ENCODE results near the gene MAST4.

MAST4 gene

GRCh38 chr5:66886941-66887340, 290.7 kb downstream of the MAST4 start:
- FAIRE-seq = no peak
- DNase-seq (ENCODE audit: extremely low spot score, insufficient read length, low read depth) = no peak

DNA sequence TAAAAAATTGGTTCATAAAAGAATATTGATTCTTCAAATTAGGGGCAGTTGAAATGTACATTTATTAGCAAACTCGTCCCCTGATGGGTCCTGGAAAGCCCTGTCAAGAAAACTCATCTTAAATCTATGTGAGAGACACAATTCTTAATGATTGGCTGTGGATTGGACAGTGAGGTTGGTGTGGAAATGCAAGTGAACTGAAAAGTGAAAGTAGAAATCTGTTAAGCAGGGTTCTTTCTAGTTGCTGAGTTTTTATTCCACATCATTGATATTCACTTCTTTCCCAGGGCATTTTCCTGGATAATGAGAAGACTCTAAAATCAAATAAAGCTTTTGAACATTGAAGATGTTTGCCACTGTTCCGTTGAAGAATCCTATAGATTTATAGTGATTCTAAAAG, 292.4 kb downstream of the MAST4 start:
- FAIRE-seq (no peak), DNase-seq (ENCODE audit: extremely low spot score, insufficient read length, low read depth) (no peak)

DNA sequence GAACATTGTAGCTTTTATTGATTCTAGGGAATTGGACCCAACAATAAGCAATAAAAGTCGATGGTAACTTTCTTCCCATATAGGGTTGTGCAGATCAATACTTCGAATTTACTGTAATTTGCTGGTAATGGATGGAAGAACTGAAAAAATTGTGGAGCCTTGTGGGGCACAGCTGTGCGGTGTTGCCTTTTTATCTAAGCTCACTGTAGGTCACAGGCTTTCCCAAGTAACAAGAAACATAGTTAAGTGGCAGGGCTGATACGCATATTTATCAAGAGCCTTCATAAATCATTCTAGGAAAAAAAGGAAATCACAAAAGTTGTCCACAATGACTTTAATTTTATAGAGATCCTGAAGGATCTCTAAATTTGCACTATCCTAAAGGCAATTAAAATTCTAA, 292.9 kb downstream of the MAST4 start:
- DNase-seq (ENCODE audit: extremely low spot score, insufficient read length, low read depth) (no peak), FAIRE-seq (no peak)

DNA sequence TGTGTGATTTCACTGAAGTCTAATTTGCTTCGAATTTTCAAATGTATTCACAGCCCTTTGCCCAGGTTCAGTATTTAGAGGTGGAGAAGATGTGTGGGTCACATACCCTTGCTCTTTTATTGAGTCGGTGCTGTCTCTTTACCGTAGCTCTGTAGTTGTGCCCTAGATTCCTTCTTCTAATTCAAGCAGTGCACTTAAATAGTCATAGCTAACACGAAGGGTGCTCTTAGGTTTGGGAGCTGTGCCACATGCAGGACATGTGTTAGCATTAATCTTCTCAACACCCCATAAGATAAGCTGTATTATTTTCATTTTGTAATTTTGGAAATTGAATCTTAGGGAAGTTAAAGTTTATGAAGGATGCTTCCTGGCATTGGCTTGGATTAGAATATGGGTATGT, 293.3 kb downstream of the MAST4 start:
- DNase-seq (ENCODE audit: extremely low spot score, insufficient read length, low read depth) (no peak), FAIRE-seq (no peak)

GRCh38 chr5:66891184-66891925, 295.2 kb downstream of the MAST4 start:
- no peak for DNase-seq (ENCODE audit: extremely low spot score, insufficient read length, low read depth)
- no peak for FAIRE-seq

- no peak for DNase-seq (ENCODE audit: extremely low spot score, insufficient read length, low read depth)
- no peak for FAIRE-seq
Measured at GRCh38 chr5:66892716-66893115, 296.5 kb downstream of the MAST4 start.

GRCh38 chr5:66894480-66895240, 298.5 kb downstream of the MAST4 start:
- DNase-seq (ENCODE audit: extremely low spot score, insufficient read length, low read depth) (no peak), FAIRE-seq (no peak)

DNA sequence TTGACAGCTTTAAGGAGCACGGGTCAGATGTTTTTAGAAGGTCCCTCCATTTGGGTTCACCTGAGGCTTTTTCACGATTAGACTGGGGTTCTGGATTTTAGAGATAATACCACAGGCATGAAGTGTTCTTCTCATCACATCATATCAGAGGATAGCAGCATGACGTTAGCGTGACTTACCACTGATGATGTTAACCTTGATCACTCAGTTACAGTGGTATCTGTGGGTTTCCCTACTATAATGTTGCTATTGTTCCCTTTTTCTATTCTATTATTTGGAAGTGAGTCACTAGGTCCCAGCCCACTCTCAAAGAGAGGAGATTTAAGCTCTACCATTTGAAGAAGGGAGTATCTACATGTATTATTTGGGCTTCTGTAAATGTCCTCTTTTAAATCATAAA, 300.0 kb downstream of the MAST4 start:
- DNase-seq (ENCODE audit: extremely low spot score, insufficient read length, low read depth) (no peak), FAIRE-seq (no peak)

DNA sequence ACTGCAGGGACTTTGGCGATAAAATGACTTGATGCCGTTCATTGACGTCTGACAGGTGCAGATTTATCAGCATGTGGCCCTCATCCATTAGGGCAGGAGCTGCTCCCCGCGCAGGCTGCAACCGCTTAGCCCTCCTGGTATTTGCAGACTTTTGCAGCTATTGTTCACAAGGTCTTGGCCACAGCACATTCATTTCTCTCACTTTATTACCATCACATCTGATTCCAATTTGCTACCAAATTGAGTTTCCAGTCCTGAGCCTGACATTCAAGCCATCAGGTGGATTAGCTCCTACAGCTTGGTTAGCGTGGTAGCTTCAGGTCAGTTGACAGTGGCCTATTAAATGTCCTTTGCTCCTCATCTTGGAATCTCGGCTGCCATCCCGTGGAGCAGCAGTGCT, 301.2 kb downstream of the MAST4 start:
- DNase-seq (ENCODE audit: extremely low spot score, insufficient read length, low read depth) = no peak
- FAIRE-seq = no peak

DNA sequence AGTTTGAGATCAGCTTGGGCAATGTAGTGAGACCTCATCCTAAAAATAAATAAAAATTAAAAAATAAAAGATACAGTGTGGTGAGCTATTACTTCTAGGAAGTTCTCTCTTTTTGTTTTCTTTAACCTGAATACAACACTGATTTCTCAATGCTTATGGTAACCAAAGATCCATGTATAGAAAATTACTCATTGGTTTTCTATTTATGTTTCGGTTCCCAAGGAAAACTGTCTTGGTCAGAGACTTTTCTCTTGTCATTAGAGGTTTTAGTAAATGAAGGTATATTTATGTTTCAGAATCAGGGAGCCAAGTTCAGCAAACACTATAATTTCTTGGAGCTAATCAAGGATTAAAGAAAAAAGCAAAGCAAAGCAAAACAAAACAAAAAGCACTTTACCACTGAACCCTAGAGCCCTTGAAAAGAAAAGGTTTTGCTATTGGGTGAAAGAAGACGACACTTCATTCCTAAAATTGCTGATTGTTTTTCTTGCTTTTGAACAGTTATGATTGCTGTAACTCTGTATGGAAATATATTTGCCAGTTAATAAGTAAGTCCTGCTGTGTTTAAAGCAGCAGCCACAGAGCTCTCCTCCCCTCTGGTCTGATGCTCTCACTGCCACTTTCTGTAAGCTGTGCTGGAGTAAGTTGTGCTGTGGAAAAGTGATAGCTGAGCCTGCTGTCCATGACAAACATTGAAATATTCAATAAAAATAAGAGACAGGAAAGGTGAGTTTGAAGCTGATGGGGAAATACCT, 302.2 kb downstream of the MAST4 start:
- no peak for FAIRE-seq
- no peak for DNase-seq (ENCODE audit: extremely low spot score, insufficient read length, low read depth)

- DNase-seq (ENCODE audit: extremely low spot score, insufficient read length, low read depth) (no peak), FAIRE-seq (no peak)
Measured at GRCh38 chr5:66903218-66903617, 307.0 kb downstream of the MAST4 start.

DNA sequence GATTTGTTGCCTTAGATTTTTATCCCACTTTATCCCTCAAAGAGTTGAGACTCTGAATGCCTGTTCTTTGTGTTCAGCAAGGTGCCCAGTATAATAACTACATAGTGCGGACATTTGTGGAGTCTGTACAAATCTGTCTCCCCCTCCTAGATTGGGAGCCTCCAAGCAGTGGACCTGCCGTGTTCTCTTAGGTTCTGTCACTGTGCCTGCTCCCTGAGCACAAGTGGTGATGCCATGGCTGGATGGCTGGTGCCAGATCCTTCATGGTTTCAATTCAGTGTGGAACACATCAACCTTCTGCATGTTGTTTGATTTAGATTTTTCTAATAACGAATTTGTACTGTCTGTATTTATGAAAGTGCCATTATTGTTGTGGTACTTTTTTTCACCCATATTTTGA, 307.5 kb downstream of the MAST4 start:
- FAIRE-seq (no peak), DNase-seq (ENCODE audit: extremely low spot score, insufficient read length, low read depth) (no peak)

GRCh38 chr5:66904189-66904588, 308.0 kb downstream of the MAST4 start:
- FAIRE-seq (no peak), DNase-seq (ENCODE audit: extremely low spot score, insufficient read length, low read depth) (no peak)

DNA sequence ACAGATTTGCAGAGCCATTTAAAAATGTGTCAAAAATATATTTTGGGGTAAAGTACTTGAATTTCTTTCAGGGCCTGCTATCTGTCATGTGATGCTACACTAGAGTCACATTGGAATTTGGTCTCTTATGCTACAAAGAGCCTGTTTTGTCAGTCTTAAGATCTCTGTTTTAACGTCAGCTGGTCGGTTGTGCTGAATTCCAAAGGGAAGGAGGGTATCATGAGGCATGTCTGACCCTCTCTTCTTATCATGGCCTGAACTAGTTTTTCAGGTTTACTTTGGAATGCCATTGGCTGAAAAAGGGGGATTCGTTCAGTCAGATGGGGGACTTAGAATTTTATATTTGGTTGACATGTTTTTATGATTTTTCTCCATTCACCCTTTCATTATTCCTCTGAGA, 309.8 kb downstream of the MAST4 start:
- FAIRE-seq (no peak), DNase-seq (ENCODE audit: extremely low spot score, insufficient read length, low read depth) (no peak)

- DNase-seq (ENCODE audit: extremely low spot score, insufficient read length, low read depth) (no peak), FAIRE-seq (no peak)
Measured at GRCh38 chr5:66908230-66908629, 312.0 kb downstream of the MAST4 start.

DNA sequence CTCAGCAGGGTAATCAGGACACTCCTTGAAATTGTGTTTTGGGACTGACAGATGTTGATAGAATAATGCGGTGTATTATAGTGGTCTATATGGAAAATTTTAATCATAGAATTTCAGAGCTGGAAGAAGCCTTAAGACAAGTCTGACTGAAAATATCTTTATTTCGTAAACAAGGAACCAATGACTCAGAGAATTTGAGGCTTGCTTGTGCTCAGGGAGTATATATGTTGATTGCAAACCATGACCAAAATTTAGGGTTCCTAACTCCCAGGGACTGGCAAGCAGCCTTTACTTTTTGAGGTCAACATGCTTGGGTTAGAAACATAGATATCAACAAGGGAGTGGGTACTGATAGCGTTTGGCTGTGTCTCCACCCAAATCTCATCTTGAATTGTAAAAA, 313.2 kb downstream of the MAST4 start:
- DNase-seq (ENCODE audit: extremely low spot score, insufficient read length, low read depth) (no peak), FAIRE-seq (no peak)

GRCh38 chr5:66912787-66913186, 316.6 kb downstream of the MAST4 start:
- no peak for DNase-seq (ENCODE audit: extremely low spot score, insufficient read length, low read depth)
- no peak for FAIRE-seq

GRCh38 chr5:66915531-66915930, 319.3 kb downstream of the MAST4 start:
- DNase-seq (ENCODE audit: extremely low spot score, insufficient read length, low read depth) (no peak), FAIRE-seq (no peak)

DNA sequence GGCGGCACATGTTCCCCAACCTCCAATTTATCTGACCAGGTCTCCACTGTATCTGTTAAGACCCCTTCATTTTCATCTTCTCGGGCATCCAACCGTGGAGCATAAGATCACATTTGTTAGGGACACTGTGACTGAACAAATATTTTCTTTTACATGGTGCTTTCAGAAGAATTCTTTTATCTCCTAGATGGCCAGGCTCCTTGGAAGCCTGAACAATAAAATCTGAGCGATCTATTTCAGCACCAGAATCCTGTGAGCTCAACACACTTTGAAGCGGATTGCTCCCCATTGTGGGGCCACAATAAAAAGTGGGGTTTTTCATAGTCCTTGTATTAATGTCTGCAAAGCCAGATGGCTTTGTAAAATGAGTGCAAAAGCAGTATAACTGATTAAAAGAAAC, 326.7 kb downstream of the MAST4 start:
- DNase-seq (ENCODE audit: extremely low spot score, insufficient read length, low read depth) = no peak
- no peak for FAIRE-seq

DNA sequence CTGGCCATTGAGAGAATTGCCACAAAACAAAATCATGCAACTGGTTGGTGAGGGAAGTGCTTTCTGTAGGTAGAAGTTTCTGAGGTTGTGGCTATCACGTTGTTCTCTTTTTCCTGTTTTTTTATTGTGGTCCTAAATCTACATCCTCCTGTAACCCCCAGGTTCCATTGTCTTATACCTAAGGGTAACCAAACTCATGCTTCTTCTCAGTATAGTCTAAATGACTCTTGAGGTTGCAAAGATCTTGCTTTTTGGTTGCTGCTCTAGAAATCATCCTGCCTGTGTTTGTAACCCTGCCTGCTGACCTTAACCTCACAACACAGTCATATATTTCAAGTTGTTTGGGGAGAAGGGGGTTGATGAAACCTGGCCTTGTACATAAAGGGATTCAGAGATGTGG, 327.3 kb downstream of the MAST4 start:
- FAIRE-seq (no peak), DNase-seq (ENCODE audit: extremely low spot score, insufficient read length, low read depth) (no peak)

DNA sequence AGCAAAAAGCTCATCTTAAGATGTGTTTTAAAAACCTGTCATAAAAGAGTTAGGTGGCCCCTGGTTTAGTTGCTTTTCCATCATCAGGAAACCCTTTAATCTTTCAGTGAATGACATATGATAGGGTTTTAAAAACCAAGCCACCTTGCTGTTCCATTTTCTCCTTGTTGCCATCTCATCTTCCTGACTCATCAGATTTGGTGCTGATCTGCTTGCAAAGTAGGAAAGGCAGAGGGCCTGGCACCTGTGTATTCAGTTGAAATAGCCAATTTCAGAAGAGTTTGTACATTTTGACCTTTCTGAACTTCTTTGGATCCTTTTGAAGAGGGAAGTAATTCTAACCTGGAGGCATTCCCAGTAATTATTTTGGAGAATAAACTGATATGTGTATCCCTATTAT, 327.7 kb downstream of the MAST4 start:
- FAIRE-seq = no peak
- DNase-seq (ENCODE audit: extremely low spot score, insufficient read length, low read depth) = no peak
